ENCODE measurements around the gene TCEAL7. TPM values are rescaled to one million over a fixed set of nuclear protein-coding genes. Genes with fewer than 3 reads are reported as not detected.
A peak's percentile ranks its signal among the peaks of the same experiment; 100 is the strongest.

TCEAL7 gene
- total and polyA plus RNA-seq, 8 donors, result 2.6 to 51.3 (median 11.0) TPM

GRCh38 chrX:103309860-103310554 is 20.0 kb upstream of the TCEAL7 start:
- H3K36me3 ChIP-seq, result no peaks in the 10 kb centered on the region
- H3K27ac ChIP-seq, result peak overlapping the region in 4 of 5 donors; percentile 25 to 71 (median 50)
- peaks cover 0 to 5% (median 0%) of the 10 kb centered on the region in 4 donors for H3K4me1 ChIP-seq
- 21 to 60% (median 37%) methylated on average over 17 to 32 of the region's 32 CpGs for WGBS, 5 donors
- no peaks in the 10 kb centered on the region for H3K9me3 ChIP-seq
- intact Hi-C loops (cut with DNase I; ENCODE audit: low total_unique reads), result no loop called here
- TF ChIP-seq POLR2AphosphoS5 (IDR thresholded peaks at IDR 0.05) (no peak), CTCF (IDR thresholded peaks at IDR 0.05) (no peak), EP300 (IDR thresholded peaks at IDR 0.05) (no peak), POLR2A (IDR thresholded peaks at IDR 0.05) (no peak)
- peaks cover 0 to 12% (median 0%) of the 10 kb centered on the region in 3 donors for H3K27me3 ChIP-seq
- DNase-seq, result peak in 1 of 2 donors; percentile 42
- peak overlapping the region; percentile 50 to 64 (median 58) for H3K4me3 ChIP-seq

GRCh38 chrX:103310555-103311398 is 19.3 kb upstream of the TCEAL7 start, which contains the start of gene BEX2:
Gene BEX2 (minus strand): TSS chrX:103310990. CDS start chrX:103309976, 1,014 bp downstream.
- no peaks in the 10 kb centered on the region for H3K9me3 ChIP-seq
- H3K4me3 ChIP-seq, result peak within 1 kb of the TSS; percentile 50 to 64 (median 58)
- intact Hi-C loops (cut with DNase I; ENCODE audit: low total_unique reads), result no loop called here
- WGBS, 5 donors, result 1 to 36% (median 10%) methylated on average over 15 to 49 of the region's 52 CpGs
- peak within 1 kb of the TSS; percentile 25 to 71 (median 35) for H3K27ac ChIP-seq
- peak; percentile 86 to 93 for DNase-seq
- H3K4me1 ChIP-seq, result peaks cover 0 to 5% (median 0%) of the 10 kb centered on the region in 4 donors
- peak; percentile 52 to 90 (median 86) for TF ChIP-seq POLR2AphosphoS5 (IDR thresholded peaks at IDR 0.05)
- no peak for TF ChIP-seq CTCF (IDR thresholded peaks at IDR 0.05)
- TF ChIP-seq POLR2A (IDR thresholded peaks at IDR 0.05), result peak in 1 of 4 donors; percentile 41
- TF ChIP-seq EP300 (IDR thresholded peaks at IDR 0.05), result no peak
- peaks cover 0 to 12% (median 0%) of the 10 kb centered on the region in 3 donors for H3K27me3 ChIP-seq
- no peaks in the 10 kb centered on the region for H3K36me3 ChIP-seq

- TF ChIP-seq CTCF (IDR thresholded peaks at IDR 0.05) (no peak), POLR2A (IDR thresholded peaks at IDR 0.05) (no peak), POLR2AphosphoS5 (IDR thresholded peaks at IDR 0.05) (no peak), EP300 (IDR thresholded peaks at IDR 0.05) (no peak)
- Histone ChIP-seq H3K27me3 (peaks cover 0 to 12% (median 0%) of the 10 kb centered on the region in 3 donors), H3K27ac (no peak overlapping the region), H3K4me3 (peak overlapping the region in 1 of 4 donors; percentile 58), H3K9me3 (no peaks in the 10 kb centered on the region), H3K36me3 (no peaks in the 10 kb centered on the region), H3K4me1 (peaks cover 0 to 5% (median 0%) of the 10 kb centered on the region in 4 donors)
- 56 to 69% (median 64%) methylated on average over 3 of the region's 3 CpGs for WGBS, 5 donors
- no peak for DNase-seq
- intact Hi-C loops (cut with DNase I; ENCODE audit: low total_unique reads), result no loop called here
These were observed 18.6 kb upstream of the TCEAL7 start for GRCh38 chrX:103311399-103311780.

- H3K27me3 ChIP-seq, result peaks cover 0 to 9% (median 0%) of the 10 kb centered on the region in 3 donors
- H3K4me3 ChIP-seq, result peak overlapping the region; percentile 22 to 32 (median 28)
- H3K9me3 ChIP-seq, result no peaks in the 10 kb centered on the region
- no peaks in the 10 kb centered on the region for H3K4me1 ChIP-seq
- peak overlapping the region in 1 of 5 donors; percentile 52 for H3K27ac ChIP-seq
- TF ChIP-seq POLR2A (IDR thresholded peaks at IDR 0.05) (no peak), EP300 (IDR thresholded peaks at IDR 0.05) (no peak), CTCF (IDR thresholded peaks at IDR 0.05) (no peak), POLR2AphosphoS5 (IDR thresholded peaks at IDR 0.05) (no peak)
- H3K36me3 ChIP-seq, result no peaks in the 10 kb centered on the region
- intact Hi-C loops (cut with DNase I; ENCODE audit: low total_unique reads), result loop anchor here (10.0 kb wide), 1 partner anchor 134 kb away; no protein-coding TSS in a partner anchor
- WGBS, 5 donors, result 30 to 39% (median 34%) methylated on average over 20 to 21 of the region's 21 CpGs
- peak in 1 of 2 donors; percentile 60 for DNase-seq
These were observed 746 bp downstream of the TCEAL7 start for GRCh38 chrX:103330681-103331288.

All from stomach (tissue), 9 donors.